Endothelial cell (in vitro differentiated cells): ENCODE measurements around the gene ITGA6. TPM values are rescaled to one million over a fixed set of nuclear protein-coding genes. Genes with fewer than 3 reads are reported as not detected.
"Not testable (repeated sequence)": the region's sequence is repeated elsewhere in the genome, so short reads cannot be mapped to it uniquely, and the experiment has no call there.

Experiments used
- DNase-seq: peaks from one replicate; pipeline ENCODE4 v3.0.0; 2021; ENCODE audit warnings: low spot score
- H3K27ac Mint-ChIP-seq: one replicate; pipeline ENCODE4 v1.8.0; 2021; ENCODE audit warnings: mixed read lengths, inconsistent platforms; ENCODE audit not compliant: unreplicated experiment
- H3K27me3 Mint-ChIP-seq: one replicate; pipeline ENCODE4 v1.8.0; 2021; ENCODE audit warnings: mild to moderate bottlenecking, moderate library complexity, mixed read lengths, inconsistent platforms; ENCODE audit not compliant: unreplicated experiment
- H3K36me3 Mint-ChIP-seq: one replicate; pipeline ENCODE4 v1.8.0; 2021; ENCODE audit warnings: mild to moderate bottlenecking, low read depth, mixed read lengths, inconsistent platforms; ENCODE audit not compliant: unreplicated experiment
- H3K4me1 Mint-ChIP-seq: one replicate; pipeline ENCODE4 v1.8.0; 2021; ENCODE audit warnings: mild to moderate bottlenecking, mixed read lengths, inconsistent platforms; ENCODE audit not compliant: unreplicated experiment
- H3K4me3 Mint-ChIP-seq: one replicate; pipeline ENCODE4 v1.8.0; 2021; ENCODE audit warnings: mild to moderate bottlenecking, mixed read lengths, inconsistent platforms; ENCODE audit not compliant: unreplicated experiment
- H3K9me3 Mint-ChIP-seq: one replicate; pipeline ENCODE4 v1.8.0; 2021; ENCODE audit warnings: mixed read lengths, inconsistent platforms; ENCODE audit not compliant: unreplicated experiment
- total RNA-seq: library from RNA; stranded (reverse); fragmentation: NEBNext Ultra II Directional; extraction: Animal tissue kit (Norgen Biotek cat#: 25700); gene quantifications from one replicate; pipeline ENCODE4 v1.2.1, GENCODE V29; 2021; ENCODE audit not compliant: unreplicated experiment
- TF ChIP-seq, protein P1 (sequence below): fragments of 200-600 bp; sonication (generic); IDR thresholded peaks from one replicate; pipeline ENCODE4 v1.5.0; 2021; ENCODE audit warnings: antibody characterized with exemption; ENCODE audit not compliant: unreplicated experiment

ITGA6 gene
- total RNA-seq, 1 donor from 2014 or later: 34.0 TPM

DNA sequence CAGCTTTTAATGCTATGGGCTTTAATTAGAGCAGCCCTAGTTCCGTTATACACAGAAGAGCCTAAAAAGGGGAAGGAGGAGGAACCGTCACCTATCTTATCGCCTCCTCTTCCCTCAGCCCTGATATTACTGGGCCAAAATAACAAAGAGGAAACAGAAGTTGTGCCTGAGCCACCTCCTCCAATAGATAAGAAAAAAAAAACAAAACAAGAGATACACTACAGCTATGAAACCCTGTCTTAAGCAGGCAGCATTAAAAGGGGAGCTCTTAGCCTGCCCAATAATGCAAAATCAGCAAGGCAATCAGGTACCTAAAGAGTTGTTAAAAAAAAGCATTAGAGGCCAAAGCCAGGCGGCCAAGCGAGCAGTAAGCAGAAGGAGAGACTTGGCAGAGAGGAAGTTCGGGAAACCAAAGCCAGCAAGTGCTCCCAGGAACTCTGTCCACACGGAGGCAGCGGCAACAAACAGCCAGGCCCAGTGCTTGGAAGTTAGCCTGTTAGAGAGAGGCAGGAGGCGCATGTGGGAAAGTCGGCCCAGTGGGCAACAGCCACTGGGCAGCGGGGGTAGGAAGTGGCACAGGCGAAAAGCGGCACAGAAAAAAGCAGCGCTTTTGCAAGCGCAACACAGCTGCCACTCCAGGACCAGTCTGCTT is 86.7 kb downstream of the ITGA6 start:
- no peak for DNase-seq
- TF ChIP-seq, protein P1, sequence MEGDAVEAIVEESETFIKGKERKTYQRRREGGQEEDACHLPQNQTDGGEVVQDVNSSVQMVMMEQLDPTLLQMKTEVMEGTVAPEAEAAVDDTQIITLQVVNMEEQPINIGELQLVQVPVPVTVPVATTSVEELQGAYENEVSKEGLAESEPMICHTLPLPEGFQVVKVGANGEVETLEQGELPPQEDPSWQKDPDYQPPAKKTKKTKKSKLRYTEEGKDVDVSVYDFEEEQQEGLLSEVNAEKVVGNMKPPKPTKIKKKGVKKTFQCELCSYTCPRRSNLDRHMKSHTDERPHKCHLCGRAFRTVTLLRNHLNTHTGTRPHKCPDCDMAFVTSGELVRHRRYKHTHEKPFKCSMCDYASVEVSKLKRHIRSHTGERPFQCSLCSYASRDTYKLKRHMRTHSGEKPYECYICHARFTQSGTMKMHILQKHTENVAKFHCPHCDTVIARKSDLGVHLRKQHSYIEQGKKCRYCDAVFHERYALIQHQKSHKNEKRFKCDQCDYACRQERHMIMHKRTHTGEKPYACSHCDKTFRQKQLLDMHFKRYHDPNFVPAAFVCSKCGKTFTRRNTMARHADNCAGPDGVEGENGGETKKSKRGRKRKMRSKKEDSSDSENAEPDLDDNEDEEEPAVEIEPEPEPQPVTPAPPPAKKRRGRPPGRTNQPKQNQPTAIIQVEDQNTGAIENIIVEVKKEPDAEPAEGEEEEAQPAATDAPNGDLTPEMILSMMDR: no peak
- Mint-ChIP-seq H3K27ac (no peak overlapping the region), H3K4me3 (no peak overlapping the region), H3K36me3 (peaks cover 63% of the 10 kb centered on the region), H3K4me1 (no peaks in the 10 kb centered on the region), H3K9me3 (peaks cover 14% of the 10 kb centered on the region), H3K27me3 (peaks cover 6% of the 10 kb centered on the region)

- no peak overlapping the region for H3K4me3 Mint-ChIP-seq
- DNase-seq: no peak
- TF ChIP-seq, protein P1: no peak
- no peak overlapping the region for H3K27ac Mint-ChIP-seq
- peaks cover 14% of the 10 kb centered on the region for H3K9me3 Mint-ChIP-seq
- H3K4me1 Mint-ChIP-seq: no peaks in the 10 kb centered on the region
- H3K36me3 Mint-ChIP-seq: peaks cover 71% of the 10 kb centered on the region
- H3K27me3 Mint-ChIP-seq: peaks cover 6% of the 10 kb centered on the region
Measured at GRCh38 chr2:172516299-172516698, 88.9 kb downstream of the ITGA6 start.

GRCh38 chr2:172518995-172519394 is 91.6 kb downstream of the ITGA6 start:
- no peak for DNase-seq
- Mint-ChIP-seq H3K27ac (no peak overlapping the region), H3K27me3 (peaks cover 2% of the 10 kb centered on the region), H3K36me3 (peaks cover 64% of the 10 kb centered on the region), H3K4me3 (no peak overlapping the region), H3K4me1 (no peaks in the 10 kb centered on the region), H3K9me3 (no peaks in the 10 kb centered on the region)
- TF ChIP-seq, protein P1: no peak

DNA sequence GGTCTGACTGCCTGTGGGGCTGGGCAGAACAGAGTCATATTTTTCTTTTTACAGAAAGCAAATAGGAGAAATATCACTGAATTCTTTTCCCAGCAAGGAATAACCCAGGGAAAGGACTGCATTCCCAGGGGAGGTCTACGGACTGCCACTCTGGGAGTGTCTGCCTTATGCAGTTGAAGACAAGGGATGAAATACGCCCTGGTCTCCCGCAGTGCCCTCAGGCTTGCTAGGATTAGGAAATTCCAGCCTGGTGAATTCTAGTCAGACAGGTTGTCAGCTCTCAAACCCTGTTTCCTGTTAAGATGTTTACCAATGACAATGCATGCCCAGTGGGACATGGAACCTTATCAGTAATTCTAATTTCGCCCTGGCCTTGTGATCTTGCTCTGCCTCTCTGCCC is 98.2 kb downstream of the ITGA6 start:
- TF ChIP-seq, protein P1: no peak
- H3K36me3 Mint-ChIP-seq: peaks cover 74% of the 10 kb centered on the region
- peaks cover 11% of the 10 kb centered on the region for H3K9me3 Mint-ChIP-seq
- no peak overlapping the region for H3K4me3 Mint-ChIP-seq
- no peak overlapping the region for H3K27ac Mint-ChIP-seq
- no peaks in the 10 kb centered on the region for H3K4me1 Mint-ChIP-seq
- H3K27me3 Mint-ChIP-seq: peaks cover 2% of the 10 kb centered on the region
- no peak for DNase-seq

DNA sequence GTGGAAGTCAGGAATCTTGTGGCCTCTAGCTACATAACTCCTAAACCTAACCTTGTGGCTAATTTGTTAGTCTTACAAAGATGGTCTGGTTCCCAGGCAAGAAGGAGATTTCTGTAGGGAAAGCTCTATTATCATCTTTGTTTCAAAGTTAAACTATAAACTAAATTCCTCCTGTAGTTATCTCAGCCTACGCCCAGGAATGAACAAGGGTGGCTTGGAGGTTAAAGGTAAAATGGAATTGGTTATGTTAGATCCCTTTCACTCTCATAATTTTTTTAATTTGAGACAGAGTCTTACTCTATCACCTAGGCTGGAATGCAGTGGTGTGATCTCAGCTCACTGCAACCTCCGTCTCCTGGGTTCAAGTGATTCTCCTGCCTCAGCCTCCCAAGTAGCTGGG is 103.9 kb downstream of the ITGA6 start:
- no peak for DNase-seq
- no peaks in the 10 kb centered on the region for H3K4me1 Mint-ChIP-seq
- no peak overlapping the region for H3K27ac Mint-ChIP-seq
- peaks cover 5% of the 10 kb centered on the region for H3K27me3 Mint-ChIP-seq
- TF ChIP-seq, protein P1: no peak
- peaks cover 30% of the 10 kb centered on the region for H3K9me3 Mint-ChIP-seq
- H3K4me3 Mint-ChIP-seq: no peak overlapping the region
- peaks cover 72% of the 10 kb centered on the region for H3K36me3 Mint-ChIP-seq

DNA sequence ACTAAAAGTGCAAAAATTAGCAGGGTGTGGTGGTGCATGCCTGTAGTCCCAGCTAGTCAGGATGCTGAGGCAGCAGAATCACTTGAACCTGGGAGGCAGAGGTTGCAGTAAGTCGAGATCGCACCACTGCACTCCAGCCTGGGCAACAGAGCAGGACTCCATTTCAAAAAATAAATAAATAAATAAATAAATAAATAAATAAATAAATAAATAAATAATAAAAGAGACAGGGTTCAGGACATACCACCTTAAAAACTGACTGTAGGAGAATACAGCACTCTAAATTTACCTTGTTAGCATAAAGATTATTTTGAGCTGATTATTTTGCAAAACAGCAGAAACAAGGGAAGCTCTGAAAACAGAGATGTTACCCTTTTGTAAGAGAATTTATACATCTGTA is 105.1 kb downstream of the ITGA6 start:
- H3K27ac Mint-ChIP-seq, DNase-seq, H3K27me3 Mint-ChIP-seq, H3K4me1 Mint-ChIP-seq, H3K4me3 Mint-ChIP-seq: not testable (repeated sequence)
- H3K36me3 Mint-ChIP-seq: peaks cover 72% of the 10 kb centered on the region
- peaks cover 31% of the 10 kb centered on the region for H3K9me3 Mint-ChIP-seq
